Mesendoderm (in vitro differentiated cells): ENCODE results near the gene MAN2A2.
"Not testable (repeated sequence)": the region's sequence is repeated elsewhere in the genome, so short reads cannot be mapped to it uniquely, and the experiment has no call there.

ENCODE experiments used
- DNase-seq: peaks from one replicate; pipeline ENCODE4 v3.0.0; 2013
- H2AK5ac ChIP-seq: 2 replicates; pipeline ENCODE4 v1.6.1; 2013; ENCODE audit warnings: low read length, inconsistent platforms
- H2BK120ac ChIP-seq: 2 replicates; pipeline ENCODE4 v1.6.1; 2013; ENCODE audit warnings: low read depth, mild to moderate bottlenecking, low read length, moderate library complexity, mixed read lengths
- H2BK15ac ChIP-seq: replicated peaks from 2 replicates; pipeline ENCODE4 v1.6.1; 2013; ENCODE audit warnings: low read depth, mild to moderate bottlenecking, moderate library complexity
- H2BK5ac ChIP-seq: 2 replicates; pipeline ENCODE4 v1.6.1; 2013; ENCODE audit warnings: low read length, inconsistent platforms
- H3K18ac ChIP-seq: 2 replicates; pipeline ENCODE4 v1.6.1; 2013; ENCODE audit warnings: mild to moderate bottlenecking, low read length, mixed read lengths
- H3K23ac ChIP-seq: one replicate; pipeline ENCODE4 v1.6.1; 2013; ENCODE audit warnings: low read length
- H3K27ac ChIP-seq: 2 replicates; pipeline ENCODE4 v1.5.1; 2013; ENCODE audit warnings: low read depth, mild to moderate bottlenecking, inconsistent platforms, low read length, moderate library complexity
- H3K27me3 ChIP-seq: 2 replicates; pipeline ENCODE4 v1.6.1; 2013; ENCODE audit warnings: low read length, control low read depth, mild to moderate bottlenecking, inconsistent platforms; ENCODE audit not compliant: insufficient read depth, poor library complexity
- H3K36me3 ChIP-seq: 2 replicates; pipeline ENCODE4 v1.6.1; 2013; ENCODE audit warnings: low read length, inconsistent platforms; ENCODE audit not compliant: control insufficient read depth, insufficient read depth
- H3K4ac ChIP-seq: one replicate; pipeline ENCODE4 v1.6.1; 2013; ENCODE audit warnings: low read depth, mild to moderate bottlenecking, low read length, moderate library complexity
- H3K4me1 ChIP-seq: 2 replicates; pipeline ENCODE4 v1.6.1; 2013; ENCODE audit warnings: low read depth, low read length, inconsistent platforms; ENCODE audit not compliant: control insufficient read depth
- H3K4me2 ChIP-seq: 2 replicates; pipeline ENCODE4 v1.6.1; 2013; ENCODE audit warnings: low read length
- H3K4me3 ChIP-seq: 2 replicates; pipeline ENCODE4 v1.5.1; 2013; ENCODE audit warnings: mild to moderate bottlenecking, low read length
- H3K56ac ChIP-seq: one replicate; pipeline ENCODE4 v1.6.1; 2013; ENCODE audit warnings: low read length
- H3K79me1 ChIP-seq: 2 replicates; pipeline ENCODE4 v1.6.1; 2013; ENCODE audit warnings: low read length, inconsistent platforms
- H3K79me2 ChIP-seq: 2 replicates; pipeline ENCODE4 v1.6.1; 2013; ENCODE audit warnings: mild to moderate bottlenecking, low read length; ENCODE audit not compliant: control insufficient read depth, insufficient read depth
- H3K9ac ChIP-seq: 2 replicates; pipeline ENCODE4 v1.6.1; 2013; ENCODE audit warnings: low read length, inconsistent platforms
- H4K5ac ChIP-seq: one replicate; pipeline ENCODE4 v1.6.1; 2013; ENCODE audit warnings: low read length
- H4K8ac ChIP-seq: one replicate; pipeline ENCODE4 v1.6.1; 2013; ENCODE audit warnings: low read depth, mild to moderate bottlenecking, control low read depth, low read length, moderate library complexity
- WGBS: extraction: QIAGEN DNeasy Blood & Tissue Kit; methylation state at CpG from one replicate; pipeline ENCODE4 v1.1.7; 2013; ENCODE audit warnings: low lambda C conversion rate, missing lambda C conversion rate; ENCODE audit not compliant: insufficient coverage; ENCODE audit errors: extremely low coverage; 5-methylcytosine and 5-hydroxymethylcytosine counted together

Gene MAN2A2

DNA sequence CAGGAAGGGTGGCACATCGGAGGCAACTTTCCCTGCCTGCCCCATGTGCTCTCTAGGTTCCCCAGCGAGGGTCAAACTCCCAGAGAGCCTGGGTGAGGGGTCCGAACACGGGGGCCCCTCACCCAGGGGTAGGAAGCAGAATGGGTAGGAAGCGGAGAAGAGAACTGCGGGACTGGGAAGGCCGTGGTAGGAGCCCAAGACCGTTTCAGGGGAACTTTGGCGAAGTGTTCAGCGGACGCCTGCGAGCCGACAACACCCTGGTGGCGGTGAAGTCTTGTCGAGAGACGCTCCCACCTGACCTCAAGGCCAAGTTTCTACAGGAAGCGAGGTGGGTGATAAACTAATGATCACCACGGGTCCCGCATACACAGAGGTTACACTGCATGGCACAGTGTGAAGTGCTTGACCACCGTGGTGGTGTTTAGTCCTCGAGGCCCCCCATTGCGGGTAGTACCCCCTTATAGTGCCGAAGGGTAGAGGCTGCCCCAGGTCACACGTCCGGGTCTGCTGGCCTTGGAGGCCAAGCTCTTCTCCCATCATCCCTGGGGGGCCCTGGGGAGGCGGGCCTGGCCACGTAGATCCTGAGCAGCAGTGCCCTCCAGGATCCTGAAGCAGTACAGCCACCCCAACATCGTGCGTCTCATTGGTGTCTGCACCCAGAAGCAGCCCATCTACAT lies 10.5 kb upstream of the MAN2A2 start:
- H3K4me3 ChIP-seq: no peak overlapping the region
- no peak overlapping the region for H2BK15ac ChIP-seq
- peaks cover 4% of the 10 kb centered on the region for H3K36me3 ChIP-seq
- H3K18ac ChIP-seq: no peak overlapping the region
- no peak for DNase-seq
- no peak overlapping the region for H3K56ac ChIP-seq
- H3K4me2 ChIP-seq: no peak overlapping the region
- H3K27ac ChIP-seq: no peak overlapping the region
- H4K8ac ChIP-seq: no peak overlapping the region
- H2AK5ac ChIP-seq: no peak overlapping the region
- H3K4me1 ChIP-seq: no peaks in the 10 kb centered on the region
- no CpG with 5 or more reads among the region's 29 CpGs for WGBS
- no peak overlapping the region for H3K4ac ChIP-seq
- no peak overlapping the region for H4K5ac ChIP-seq
- no peak overlapping the region for H2BK5ac ChIP-seq
- H3K79me2 ChIP-seq: no peaks in the 10 kb centered on the region
- H3K27me3 ChIP-seq: no peaks in the 10 kb centered on the region
- H3K79me1 ChIP-seq: no peaks in the 10 kb centered on the region
- no peak overlapping the region for H2BK120ac ChIP-seq
- H3K23ac ChIP-seq: no peak overlapping the region
- H3K9ac ChIP-seq: no peak overlapping the region

GRCh38 chr15:90893175-90894090 lies 9.7 kb upstream of the MAN2A2 start:
- Histone ChIP-seq H3K27ac (no peak overlapping the region), H3K27me3 (no peaks in the 10 kb centered on the region), H3K4me2 (no peak overlapping the region), H2BK120ac (no peak overlapping the region), H2BK15ac (no peak overlapping the region), H3K79me2 (no peaks in the 10 kb centered on the region), H4K8ac (no peak overlapping the region), H3K9ac (no peak overlapping the region), H3K23ac (no peak overlapping the region), H3K56ac (no peak overlapping the region), H3K4me3 (no peak overlapping the region), H3K4me1 (no peaks in the 10 kb centered on the region), H4K5ac (no peak overlapping the region), H3K4ac (no peak overlapping the region), H2AK5ac (no peak overlapping the region), H2BK5ac (no peak overlapping the region), H3K18ac (no peak overlapping the region), H3K79me1 (no peaks in the 10 kb centered on the region), H3K36me3 (peaks cover 4% of the 10 kb centered on the region)
- WGBS: no CpG with 5 or more reads among the region's 33 CpGs
- DNase-seq: no peak

DNA sequence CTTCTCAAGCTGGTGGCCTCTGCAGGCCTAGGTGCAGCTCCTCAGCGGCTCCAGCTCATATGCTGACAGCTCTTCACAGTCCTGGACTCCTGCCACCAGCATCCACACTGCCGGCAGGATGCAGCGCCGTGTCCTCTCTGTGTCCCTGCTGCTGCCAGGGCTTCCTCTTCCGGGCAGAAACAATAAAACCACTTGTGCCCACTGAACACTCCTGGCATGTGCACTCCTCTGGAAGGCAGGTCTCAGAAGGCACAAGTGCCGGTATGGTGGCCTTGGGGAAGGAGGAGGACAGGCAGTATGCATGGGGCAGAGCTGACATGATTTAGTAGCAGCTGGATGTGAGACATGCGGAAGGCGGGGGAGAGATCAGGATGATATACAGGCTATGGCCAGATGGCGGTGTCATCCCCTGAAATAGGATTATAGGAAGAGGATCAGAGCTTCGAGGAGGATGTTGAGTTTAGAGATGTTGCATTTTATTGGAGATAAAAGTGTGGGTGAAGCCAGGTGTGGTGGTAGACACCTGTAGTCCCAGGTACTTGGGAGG lies 7.5 kb upstream of the MAN2A2 start:
- Histone ChIP-seq H3K4me2 (no peak overlapping the region), H2BK15ac (no peak overlapping the region), H4K5ac (no peak overlapping the region), H3K9ac (no peak overlapping the region), H3K23ac (no peak overlapping the region), H3K4me3 (no peak overlapping the region), H3K27me3 (no peaks in the 10 kb centered on the region), H3K79me2 (no peaks in the 10 kb centered on the region), H3K79me1 (no peaks in the 10 kb centered on the region), H2BK120ac (no peak overlapping the region), H3K27ac (no peak overlapping the region), H2AK5ac (no peak overlapping the region), H3K4ac (no peak overlapping the region), H3K56ac (no peak overlapping the region), H4K8ac (no peak overlapping the region), H3K4me1 (no peaks in the 10 kb centered on the region), H3K36me3 (peaks cover 4% of the 10 kb centered on the region), H2BK5ac (no peak overlapping the region), H3K18ac (no peak overlapping the region)
- no CpG with 5 or more reads among the region's 10 CpGs for WGBS
- DNase-seq: peak; percentile 45

- H3K18ac ChIP-seq, H3K4me2 ChIP-seq, H4K8ac ChIP-seq, H3K4me1 ChIP-seq, H3K79me2 ChIP-seq, H3K79me1 ChIP-seq, H2BK120ac ChIP-seq, DNase-seq, H3K36me3 ChIP-seq, H3K9ac ChIP-seq, H3K23ac ChIP-seq, H4K5ac ChIP-seq, H3K4me3 ChIP-seq, H3K27me3 ChIP-seq, H3K56ac ChIP-seq, H2AK5ac ChIP-seq, H3K4ac ChIP-seq, H2BK15ac ChIP-seq, H2BK5ac ChIP-seq, H3K27ac ChIP-seq: not testable (repeated sequence)
- 100% methylated on average over 1 of the region's 14 CpGs for WGBS
These were observed 5.9 kb upstream of the MAN2A2 start for GRCh38 chr15:90897131-90897655.

DNA sequence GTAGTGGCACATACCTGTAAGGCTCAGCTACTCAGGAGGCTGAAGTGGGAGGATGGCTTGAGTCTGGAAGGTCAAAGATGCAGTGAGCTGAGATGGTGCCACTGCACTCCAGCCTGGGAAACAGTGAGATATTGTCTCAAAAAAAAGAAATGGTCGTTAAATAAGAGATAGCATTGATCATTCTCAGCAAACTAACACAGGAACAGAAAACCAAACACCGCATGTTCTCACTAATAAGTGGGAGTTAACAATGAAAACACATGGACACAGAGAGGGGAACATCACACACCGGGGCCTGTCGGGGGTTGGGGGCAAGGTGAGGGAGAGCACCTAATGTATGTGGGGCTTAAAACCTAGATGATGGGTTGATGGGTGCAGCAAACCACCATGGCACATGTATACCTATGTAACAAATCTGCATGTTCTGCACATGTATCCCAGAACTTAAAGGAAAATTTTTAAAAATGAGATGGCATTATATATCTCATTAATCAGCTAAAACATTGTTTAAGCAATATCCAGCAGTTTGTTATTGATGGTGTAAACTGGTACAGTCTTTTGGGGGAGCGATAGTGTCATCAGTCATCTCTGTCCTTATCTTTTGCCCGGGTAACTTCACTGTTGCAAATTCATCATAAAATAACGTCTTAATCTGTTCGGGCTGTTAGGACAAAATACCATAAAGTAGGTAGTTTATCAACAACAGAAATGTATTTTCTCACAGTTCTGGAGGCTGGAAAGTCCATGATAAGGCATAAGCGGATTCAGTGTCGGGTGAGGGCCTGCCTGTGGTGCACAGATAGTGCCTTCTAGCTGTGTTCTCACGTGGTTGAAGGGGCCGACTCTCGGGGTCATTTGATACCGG lies 1.7 kb upstream of the MAN2A2 start:
- Histone ChIP-seq H4K5ac (no peak overlapping the region), H3K79me2 (no peaks in the 10 kb centered on the region), H3K27ac (no peak overlapping the region), H3K4me1 (no peaks in the 10 kb centered on the region), H3K18ac (no peak overlapping the region), H4K8ac (no peak overlapping the region), H2AK5ac (no peak overlapping the region), H2BK15ac (no peak overlapping the region), H2BK120ac (no peak overlapping the region), H3K27me3 (no peaks in the 10 kb centered on the region), H3K79me1 (no peaks in the 10 kb centered on the region), H3K4me2 (no peak overlapping the region), H3K4ac (no peak overlapping the region), H3K9ac (peak overlapping the region; percentile 34), H3K36me3 (no peaks in the 10 kb centered on the region), H2BK5ac (no peak overlapping the region), H3K23ac (no peak overlapping the region), H3K4me3 (no peak overlapping the region), H3K56ac (no peak overlapping the region)
- no CpG with 5 or more reads among the region's 14 CpGs for WGBS
- DNase-seq: peak; percentile 23
